Peyer's patch (tissue), 4 donors: ENCODE data around the gene NELFCD. TPM values are rescaled to one million over a fixed set of nuclear protein-coding genes. Genes with fewer than 3 reads are reported as not detected.
"Not testable (repeated sequence)": the region's sequence is repeated elsewhere in the genome, so short reads cannot be mapped to it uniquely, and the experiment has no call there.

ENCODE experiments used
- DNase-seq, 3 donors: peaks; one replicate each; pipeline ENCODE4 v3.0.0-alpha.2; 2017 to 2019
- H3K27ac ChIP-seq, 4 donors: fragments of 200-600 bp; sonication (generic); one replicate each; pipeline ENCODE4 v1.5.1; 2016 to 2019
- H3K27me3 ChIP-seq, 2 donors: fragments of 200-600 bp; sonication (generic); one replicate each; pipeline ENCODE4 v1.5.1; 2019
- H3K36me3 ChIP-seq, 3 donors: fragments of 200-600 bp; sonication (generic); one replicate each; pipeline ENCODE4 v1.5.1; 2016 to 2019
- H3K4me1 ChIP-seq, 4 donors: fragments of 200-600 bp; sonication (generic); one replicate each; pipeline ENCODE4 v1.5.1; 2016 to 2019
- H3K4me3 ChIP-seq, 4 donors: fragments of 200-600 bp; sonication (generic); 1 replicate in 3 of 4; 2 replicates in 1 of 4; pipeline ENCODE4 v1.5.1; 2016 to 2019; ENCODE audit warnings: mild to moderate bottlenecking in 1 of 4
- H3K9me3 ChIP-seq, 4 donors: fragments of 200-600 bp; sonication (generic); one replicate each; pipeline ENCODE4 v1.5.1; 2016 to 2019; ENCODE audit warnings: mild to moderate bottlenecking in 1 of 4
- CTCF ChIP-seq, 6 experiments: fragments of 450-650 bp in 4 of 6; fragments of 200-600 bp in 2 of 6; sonication (generic) in 1 of 6; IDR thresholded peaks; one replicate each; pipeline ENCODE4 v1.5.1; 2017 to 2019; ENCODE audit warnings: antibody characterized with exemption in 6 of 6, mild to moderate bottlenecking in 3 of 6, moderate library complexity in 1 of 6
- POLR2A ChIP-seq, 2 donors: fragments of 450-650 bp; IDR thresholded peaks; one replicate each; pipeline ENCODE4 v1.5.1; 2017; ENCODE audit warnings: antibody characterized with exemption in 2 of 2, mild to moderate bottlenecking in 2 of 2, moderate library complexity in 2 of 2
- total RNA-seq, 4 donors: library from RNA; depleted of rRNA; stranded (reverse); fragments of >200 nt; gene quantifications; one replicate each; pipeline ENCODE4 v1.1.0, GENCODE V29; 2016

Gene NELFCD
- total RNA-seq, 4 donors from 2014 or later: 39.6 to 98.2 (median 65.1) TPM

- Histone ChIP-seq H3K27ac (no peak overlapping the region), H3K27me3 (no peaks in the 10 kb centered on the region), H3K36me3 (no peaks in the 10 kb centered on the region), H3K9me3 (no peaks in the 10 kb centered on the region), H3K4me3 (no peak overlapping the region), H3K4me1 (no peaks in the 10 kb centered on the region)
- no peak for TF ChIP-seq CTCF (IDR thresholded peaks at IDR 0.05)
- DNase-seq: no peak
Observed at GRCh38 chr20:58956078-58956477, 25.0 kb upstream of the NELFCD start.

DNA sequence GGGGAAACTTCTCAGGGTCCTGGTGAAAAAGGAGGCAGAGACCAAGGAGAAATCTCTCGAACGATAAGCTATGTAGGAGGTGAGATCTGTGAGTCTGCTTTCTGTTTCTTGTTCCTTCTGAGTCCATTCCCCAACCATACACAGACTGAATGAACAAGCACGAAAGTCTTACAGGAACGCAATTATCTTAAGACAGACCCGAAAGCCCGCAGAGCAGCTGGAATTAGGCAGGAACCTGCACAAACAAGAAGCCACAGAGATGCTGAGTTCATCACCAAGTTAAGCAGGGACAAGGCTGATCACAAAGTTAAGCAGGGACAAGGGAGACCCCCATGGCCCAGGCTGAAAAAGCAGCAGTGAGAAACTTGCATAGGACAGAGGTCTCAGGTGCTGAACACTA is 21.4 kb upstream of the NELFCD start:
- H3K27me3 ChIP-seq: no peaks in the 10 kb centered on the region
- no peaks in the 10 kb centered on the region for H3K36me3 ChIP-seq
- TF ChIP-seq CTCF (IDR thresholded peaks at IDR 0.05) (no peak), POLR2A (IDR thresholded peaks at IDR 0.05) (no peak)
- H3K27ac ChIP-seq: no peak overlapping the region
- H3K4me3 ChIP-seq: no peak overlapping the region
- H3K9me3 ChIP-seq: no peaks in the 10 kb centered on the region
- H3K4me1 ChIP-seq: no peaks in the 10 kb centered on the region
- DNase-seq: no peak

- no peaks in the 10 kb centered on the region for H3K27me3 ChIP-seq
- H3K4me1 ChIP-seq: no peaks in the 10 kb centered on the region
- no peaks in the 10 kb centered on the region for H3K9me3 ChIP-seq
- H3K27ac ChIP-seq: no peak overlapping the region
- no peak for TF ChIP-seq CTCF (IDR thresholded peaks at IDR 0.05)
- no peak for TF ChIP-seq POLR2A (IDR thresholded peaks at IDR 0.05)
- H3K36me3 ChIP-seq: no peaks in the 10 kb centered on the region
- no peak for DNase-seq
- H3K4me3 ChIP-seq: no peak overlapping the region
Observed at GRCh38 chr20:58963060-58963584, 17.9 kb upstream of the NELFCD start.

DNA sequence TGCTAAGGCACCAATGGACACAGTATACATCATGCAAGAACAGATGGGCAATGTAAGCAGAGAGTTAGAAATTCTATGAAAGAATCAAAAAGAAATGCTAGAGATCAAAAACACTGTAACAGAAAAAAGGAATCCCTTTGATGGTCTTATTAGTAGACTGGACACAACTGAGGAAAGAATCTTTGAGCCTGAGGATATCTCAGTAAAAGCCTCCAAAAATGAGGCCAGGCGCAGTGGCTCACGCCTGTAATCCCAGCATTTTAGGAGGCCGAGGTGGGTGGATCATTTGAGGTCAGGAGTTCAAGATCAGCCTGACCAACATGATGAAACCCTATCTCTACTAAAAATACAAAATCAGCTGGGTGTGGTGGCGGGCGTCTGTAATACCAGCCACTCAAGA is 17.1 kb upstream of the NELFCD start:
- H3K27ac ChIP-seq, DNase-seq: not testable (repeated sequence)

DNA sequence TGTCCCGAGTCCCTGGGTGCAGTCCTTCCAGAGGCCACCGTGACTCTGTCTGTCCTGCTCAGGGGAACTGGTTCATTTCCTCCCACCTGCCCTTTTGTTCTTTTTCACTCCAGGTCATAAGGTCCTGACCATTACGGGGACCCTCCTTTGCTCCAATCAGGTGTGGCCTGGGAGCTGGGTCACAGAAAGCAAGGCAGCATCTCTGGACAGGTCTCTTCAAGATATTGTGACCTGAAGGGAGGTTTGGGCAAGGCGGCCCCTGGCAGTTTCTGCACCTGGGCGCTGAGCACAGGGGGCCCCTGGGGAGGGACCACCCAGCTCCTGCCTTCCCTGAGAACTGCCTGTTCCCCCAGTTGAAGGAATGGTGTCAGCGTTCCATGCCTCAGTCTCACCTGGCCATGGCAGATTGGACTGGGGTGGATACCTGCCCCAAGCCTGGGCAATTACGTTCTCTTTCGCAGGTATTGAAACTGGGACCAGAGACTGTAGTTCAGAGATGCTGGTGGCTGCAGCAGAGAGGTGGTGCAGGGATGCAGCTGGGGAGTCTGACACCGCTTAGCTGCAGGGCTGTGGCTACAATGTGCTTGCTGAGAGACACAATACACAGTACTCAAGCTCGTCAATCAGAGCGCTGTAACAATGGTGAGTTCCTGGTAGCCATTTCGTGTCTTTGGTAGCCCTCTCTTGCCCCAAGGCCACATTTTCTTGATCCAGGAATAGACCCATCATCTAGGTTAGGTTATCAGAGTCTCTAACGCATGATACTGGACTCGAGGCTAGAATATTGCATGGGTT is 15.6 kb upstream of the NELFCD start:
- H3K27ac ChIP-seq: no peak overlapping the region
- no peaks in the 10 kb centered on the region for H3K27me3 ChIP-seq
- peaks cover 0 to 3% (median 0%) of the 10 kb centered on the region in 4 donors for H3K9me3 ChIP-seq
- H3K4me1 ChIP-seq: no peaks in the 10 kb centered on the region
- TF ChIP-seq POLR2A (IDR thresholded peaks at IDR 0.05) (no peak), CTCF (IDR thresholded peaks at IDR 0.05) (no peak)
- no peak for DNase-seq
- no peaks in the 10 kb centered on the region for H3K36me3 ChIP-seq
- no peak overlapping the region for H3K4me3 ChIP-seq

More for the DNA sequence above, 17.1 kb upstream of the NELFCD start:
- not testable (repeated sequence) for H3K4me1 ChIP-seq, H3K36me3 ChIP-seq, H3K9me3 ChIP-seq, H3K4me3 ChIP-seq, H3K27me3 ChIP-seq

DNA sequence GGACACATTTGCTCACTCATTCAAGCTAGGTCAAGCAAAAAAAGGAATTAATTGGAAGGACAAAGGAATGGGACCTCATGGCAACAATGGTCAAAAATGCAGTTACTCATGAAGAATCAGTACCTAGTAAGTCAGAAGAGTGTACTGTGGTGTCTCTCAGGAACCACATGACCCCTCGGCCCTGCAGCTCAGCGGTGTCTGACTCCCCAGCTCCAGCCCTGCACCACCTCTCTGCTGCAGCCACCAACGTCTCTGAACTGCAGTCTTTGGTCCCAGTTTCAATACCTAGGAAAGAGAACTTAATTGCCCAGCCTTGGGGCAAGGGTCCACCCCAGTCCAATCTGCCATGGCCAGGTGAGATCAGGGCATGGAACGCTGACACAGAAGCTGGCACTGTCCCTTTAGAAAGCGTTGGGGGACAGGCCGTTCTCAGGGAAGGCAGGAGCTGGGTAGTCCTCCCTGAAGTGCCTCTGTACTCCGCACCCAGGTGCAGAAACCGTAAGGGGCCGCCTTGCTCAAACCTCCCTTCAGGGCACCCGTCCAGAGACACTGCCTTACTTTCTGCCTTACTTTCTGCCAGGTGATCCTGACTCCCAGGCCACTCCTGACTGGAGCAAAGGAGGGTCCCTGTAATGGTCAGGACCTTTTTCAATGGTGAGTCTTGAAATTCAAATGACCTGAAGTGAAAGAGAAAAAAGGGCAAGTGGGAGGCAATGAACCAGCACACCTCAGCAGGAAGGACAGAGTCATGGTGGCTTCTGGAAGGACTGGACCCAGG is 13.2 kb upstream of the NELFCD start:
- no peak for DNase-seq
- H3K27me3 ChIP-seq: no peaks in the 10 kb centered on the region
- TF ChIP-seq CTCF (IDR thresholded peaks at IDR 0.05): no peak
- TF ChIP-seq POLR2A (IDR thresholded peaks at IDR 0.05): no peak
- no peaks in the 10 kb centered on the region for H3K36me3 ChIP-seq
- no peak overlapping the region for H3K4me3 ChIP-seq
- peaks cover 0 to 3% (median 0%) of the 10 kb centered on the region in 4 donors for H3K9me3 ChIP-seq
- H3K4me1 ChIP-seq: no peaks in the 10 kb centered on the region
- no peak overlapping the region for H3K27ac ChIP-seq
